Stimulated activated CD8-positive, alpha-beta memory T cell treated with anti-CD3 and anti-CD28 coated beads, Interleukin-12 subunit alpha, Interleukin-12 subunit beta, amount 100 ng/mL, for 1 hour (primary cell): Measurements from ENCODE around the gene EMC9.
A peak's percentile ranks its signal among the peaks of the same experiment; 100 is the strongest.

Source experiments
- DNase-seq: peaks from one replicate; pipeline ENCODE4 v3.0.0-alpha.2; 2020; ENCODE audit warnings: low read depth

EMC9 gene

GRCh38 chr14:24131549-24131966, 9.8 kb downstream of the EMC9 start:
- DNase-seq, result no peak

GRCh38 chr14:24130717-24131548, 10.5 kb downstream of the EMC9 start:
- DNase-seq, result no peak

- no peak for DNase-seq
These were observed 11.0 kb downstream of the EMC9 start, which contains the start of gene FITM1 for GRCh38 chr14:24130380-24130716. TSS of gene FITM1 (plus strand) at chr14:24130659. CDS start at chr14:24131564, 905 bp downstream.

GRCh38 chr14:24129410-24129998, 11.9 kb downstream of the EMC9 start:
- no peak for DNase-seq

- DNase-seq, result no peak
These were observed 13.7 kb downstream of the EMC9 start for GRCh38 chr14:24127673-24128072.

GRCh38 chr14:24126939-24127338, 14.5 kb downstream of the EMC9 start:
- DNase-seq, result no peak

GRCh38 chr14:24123424-24124417, 17.7 kb downstream of the EMC9 start:
- no peak for DNase-seq

- no peak for DNase-seq
These were observed 18.5 kb downstream of the EMC9 start for GRCh38 chr14:24122898-24123297.

- DNase-seq, result no peak
These were observed 19.0 kb downstream of the EMC9 start for GRCh38 chr14:24122416-24122815.

- DNase-seq, result no peak
These were observed 20.2 kb downstream of the EMC9 start for GRCh38 chr14:24121210-24121609.

GRCh38 chr14:24119691-24120090, 21.7 kb downstream of the EMC9 start:
- no peak for DNase-seq

GRCh38 chr14:24117179-24117578, 24.2 kb downstream of the EMC9 start:
- DNase-seq, result no peak

GRCh38 chr14:24116128-24116814, 25.1 kb downstream of the EMC9 start:
- no peak for DNase-seq

- no peak for DNase-seq
These were observed 25.8 kb downstream of the EMC9 start for GRCh38 chr14:24115422-24116127.

GRCh38 chr14:24114532-24115421, 26.6 kb downstream of the EMC9 start, which contains the start of the genes DCAF11 and NRL:
TSS of gene DCAF11 (plus strand) at chr14:24114777. CDS start at chr14:24115595, 818 bp downstream.
TSS of gene NRL (minus strand) at chr14:24114949. CDS start at chr14:24082848, 32,101 bp downstream.
- DNase-seq, result peak; percentile 94

GRCh38 chr14:24113801-24114531, 27.4 kb downstream of the EMC9 start:
- peak; percentile 55 for DNase-seq

- DNase-seq, result no peak
These were observed 28.0 kb downstream of the EMC9 start for GRCh38 chr14:24113379-24113800.

GRCh38 chr14:24110523-24110922, 30.9 kb downstream of the EMC9 start:
- DNase-seq, result no peak

- DNase-seq, result no peak
These were observed 31.3 kb downstream of the EMC9 start for GRCh38 chr14:24110060-24110459.
